HG03064 (cell line): Measurements from ENCODE around the gene RRP1B.
"Not testable (repeated sequence)": the region's sequence is repeated elsewhere in the genome, so short reads cannot be mapped to it uniquely, and the experiment has no call there.

Experiments
- ATAC-seq: cut with Tn5 transposase; IDR thresholded peaks from one replicate; pipeline ENCODE4 v1.9.1; 2021; ENCODE audit warnings: low read depth; ENCODE audit not compliant: unreplicated experiment

RRP1B gene

DNA sequence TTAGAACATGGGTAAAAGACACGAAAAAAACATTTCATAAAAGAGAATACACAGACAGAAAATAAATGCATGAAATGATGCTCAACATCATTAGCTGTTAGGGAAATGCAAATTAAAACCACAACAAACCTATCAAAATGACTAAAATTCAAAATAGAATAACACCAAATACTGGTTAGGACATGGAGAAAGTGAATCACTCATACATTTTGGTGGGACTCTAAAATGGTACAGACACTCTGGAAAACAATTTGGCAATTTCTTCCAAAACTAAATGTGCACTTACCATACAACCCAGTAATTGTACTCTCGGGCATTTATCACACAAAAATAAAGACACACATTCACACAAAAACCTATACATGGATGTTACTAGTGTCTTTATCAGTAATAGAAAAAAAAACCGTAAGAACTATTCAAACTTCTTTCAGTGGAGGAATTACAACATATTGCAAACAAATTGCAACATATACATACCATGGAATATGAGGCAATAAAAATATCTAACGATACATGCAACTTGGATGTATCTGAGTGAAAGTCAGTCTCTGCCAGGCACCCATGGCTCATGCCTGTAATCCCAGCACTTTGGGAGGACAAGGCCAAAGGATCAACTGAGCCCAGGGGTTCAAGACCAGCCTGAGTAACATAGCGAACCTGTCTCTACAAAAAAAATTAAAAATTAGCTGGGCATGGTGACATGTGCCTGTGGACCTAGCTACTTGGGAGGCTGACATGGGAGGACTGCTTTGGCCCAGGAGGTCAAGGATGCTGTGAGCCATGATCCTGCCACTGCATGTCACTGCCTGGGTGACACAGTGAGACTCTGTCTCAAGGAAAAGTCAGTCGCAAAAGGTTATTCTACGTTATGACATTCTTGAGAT, 19.6 kb upstream of the RRP1B start:
- no peak for ATAC-seq

- no peak for ATAC-seq
These were observed 19.0 kb upstream of the RRP1B start for GRCh38 chr21:43640400-43640799.

DNA sequence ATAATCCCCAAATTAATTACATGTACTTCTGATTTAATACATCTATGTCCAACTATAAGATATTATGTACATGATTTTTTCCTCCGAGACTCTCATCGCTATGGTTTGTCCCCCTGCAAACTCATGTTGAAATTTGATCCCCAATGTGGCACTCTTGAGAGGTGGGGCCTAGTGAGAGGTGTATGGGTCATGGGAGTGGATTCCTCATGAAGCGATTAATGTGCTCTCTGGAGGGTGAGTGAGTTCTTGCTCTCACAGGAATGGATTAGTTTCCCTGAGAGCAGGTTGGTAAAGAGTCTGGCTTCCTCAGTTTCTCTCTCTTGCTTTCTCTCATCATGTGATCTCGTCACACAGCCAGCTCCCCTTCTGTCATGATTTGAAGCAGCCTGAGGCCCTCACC, 16.2 kb upstream of the RRP1B start:
- no peak for ATAC-seq

DNA sequence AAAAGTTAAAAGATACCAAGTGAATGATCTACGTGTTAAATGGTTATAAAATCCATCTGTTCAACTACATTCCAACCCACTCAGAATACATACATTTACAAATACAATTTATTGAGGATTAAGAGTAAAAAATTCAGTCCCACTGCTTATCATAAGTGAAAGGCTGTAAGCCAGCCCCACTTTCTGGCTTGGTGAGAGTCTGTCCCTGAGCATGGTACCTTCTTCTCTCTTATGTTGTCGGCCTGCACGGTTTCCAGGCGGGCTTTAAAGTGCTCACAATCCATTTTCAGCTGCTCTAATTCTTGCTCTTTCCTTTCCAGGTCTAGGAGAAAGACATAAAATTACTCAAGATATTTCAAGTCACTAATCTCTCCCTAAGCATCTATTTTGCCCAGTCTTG, 15.3 kb upstream of the RRP1B start:
- no peak for ATAC-seq

GRCh38 chr21:43644609-43645008, 14.8 kb upstream of the RRP1B start:
- ATAC-seq: no peak

DNA sequence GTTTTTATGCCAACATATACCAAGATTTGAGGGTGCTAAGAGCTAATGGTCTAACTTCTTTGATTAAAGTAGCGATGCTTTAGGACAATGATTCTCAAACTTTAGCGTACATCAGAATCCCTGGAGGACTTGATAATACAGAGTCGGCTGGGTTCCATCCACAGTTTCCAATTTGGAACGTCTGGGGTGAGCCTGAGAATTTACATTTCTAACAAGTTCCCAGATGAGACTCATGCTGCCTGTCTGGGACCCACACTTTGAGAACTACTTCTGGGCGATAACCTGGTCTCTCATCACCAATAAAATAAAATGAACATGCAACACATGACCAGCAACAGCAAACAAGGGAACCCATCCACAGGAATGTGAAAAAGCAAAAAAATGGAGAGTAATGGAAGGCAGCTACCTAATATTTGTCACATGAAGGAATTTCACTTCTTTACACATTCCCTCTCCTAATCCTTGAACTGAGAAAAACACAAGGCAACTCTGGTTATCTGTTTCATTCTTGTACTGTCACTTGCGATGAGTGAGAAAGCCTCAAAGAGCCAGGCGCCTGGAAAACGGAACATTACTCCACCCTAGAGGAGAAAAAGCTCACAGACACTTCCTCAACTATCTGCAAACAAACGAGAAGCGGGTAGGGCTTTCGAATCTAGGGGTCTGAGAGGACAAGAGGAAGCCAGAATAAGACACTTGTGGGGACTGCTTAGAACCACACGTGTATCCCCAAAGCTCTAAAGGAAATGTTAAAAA, 14.0 kb upstream of the RRP1B start:
- no peak for ATAC-seq

GRCh38 chr21:43645976-43646375, 13.4 kb upstream of the RRP1B start:
- ATAC-seq: no peak

DNA sequence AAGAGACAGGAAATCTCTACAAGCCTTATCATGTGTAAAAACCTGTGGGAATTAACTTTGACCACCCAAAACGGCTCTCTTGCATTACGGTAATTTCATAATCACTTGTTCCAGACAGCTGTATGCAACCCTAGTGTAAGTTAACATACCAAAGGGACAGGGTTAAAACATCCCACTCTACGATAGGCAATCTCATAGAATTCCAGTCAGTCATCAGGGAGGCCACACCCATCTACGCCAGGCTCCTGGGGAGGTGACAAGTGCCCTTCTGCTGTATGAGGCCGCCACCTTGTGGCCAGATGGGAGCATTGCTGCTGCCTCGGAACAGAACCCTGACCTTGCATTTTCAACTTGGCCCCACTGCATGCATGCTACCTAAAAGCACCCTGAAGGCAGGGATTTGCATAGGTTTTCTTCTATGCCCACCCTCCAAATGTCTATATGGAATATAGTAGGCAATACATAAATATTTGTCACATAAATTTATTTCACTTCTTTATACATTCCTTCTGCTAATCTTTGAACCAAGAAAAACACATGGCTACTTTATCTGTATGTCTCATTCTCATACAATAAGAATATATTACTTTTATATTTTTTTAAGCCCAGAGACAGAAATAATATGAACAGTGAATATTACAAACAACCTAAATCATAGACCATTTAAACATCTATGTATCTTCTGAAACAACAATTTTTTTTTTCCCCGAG, 12.7 kb upstream of the RRP1B start:
- no peak for ATAC-seq

GRCh38 chr21:43648171-43648570, 11.2 kb upstream of the RRP1B start:
- no peak for ATAC-seq

DNA sequence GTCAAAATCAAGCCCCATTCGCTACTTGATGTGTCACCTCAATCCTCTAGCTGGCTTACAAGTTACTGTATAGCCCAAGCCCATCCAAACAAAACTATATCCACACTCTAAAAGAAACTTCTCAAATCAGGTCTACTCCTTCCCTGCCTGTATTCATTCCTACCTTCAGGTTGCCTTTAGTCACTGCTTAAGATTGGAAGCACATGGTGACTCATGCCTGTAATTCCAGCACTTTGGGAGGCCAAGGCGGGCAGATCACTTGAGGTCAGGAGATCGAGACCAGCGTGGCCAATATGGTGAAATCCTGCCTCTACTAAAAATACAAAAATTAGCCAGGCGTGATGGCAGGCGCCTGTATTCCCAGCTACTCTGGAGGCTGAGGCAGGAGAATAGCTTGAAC, 7.4 kb upstream of the RRP1B start:
- ATAC-seq: not testable (repeated sequence)

DNA sequence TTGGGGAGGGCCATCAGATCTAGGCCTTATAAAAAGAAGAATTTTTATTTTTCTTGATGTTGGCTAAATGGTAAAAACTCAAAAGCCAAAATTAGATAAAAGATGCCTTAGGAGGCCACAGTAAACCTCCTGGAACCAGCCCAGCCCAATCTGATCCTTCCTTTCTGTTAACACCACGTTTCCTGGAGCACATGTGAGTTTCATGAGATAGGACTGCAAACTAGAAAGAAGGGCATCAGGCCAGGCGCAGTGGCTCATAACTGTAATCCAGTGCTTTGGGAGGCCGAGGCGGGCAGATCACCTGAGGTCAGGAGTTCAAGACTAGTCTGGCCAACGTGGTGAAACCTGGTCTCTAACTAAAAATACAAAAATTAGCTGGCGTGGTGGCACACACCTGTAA, 6.7 kb upstream of the RRP1B start:
- ATAC-seq: no peak

GRCh38 chr21:43653626-43654025, 5.7 kb upstream of the RRP1B start:
- no peak for ATAC-seq

- ATAC-seq: no peak
These were observed 4.4 kb upstream of the RRP1B start for GRCh38 chr21:43654806-43655489.

DNA sequence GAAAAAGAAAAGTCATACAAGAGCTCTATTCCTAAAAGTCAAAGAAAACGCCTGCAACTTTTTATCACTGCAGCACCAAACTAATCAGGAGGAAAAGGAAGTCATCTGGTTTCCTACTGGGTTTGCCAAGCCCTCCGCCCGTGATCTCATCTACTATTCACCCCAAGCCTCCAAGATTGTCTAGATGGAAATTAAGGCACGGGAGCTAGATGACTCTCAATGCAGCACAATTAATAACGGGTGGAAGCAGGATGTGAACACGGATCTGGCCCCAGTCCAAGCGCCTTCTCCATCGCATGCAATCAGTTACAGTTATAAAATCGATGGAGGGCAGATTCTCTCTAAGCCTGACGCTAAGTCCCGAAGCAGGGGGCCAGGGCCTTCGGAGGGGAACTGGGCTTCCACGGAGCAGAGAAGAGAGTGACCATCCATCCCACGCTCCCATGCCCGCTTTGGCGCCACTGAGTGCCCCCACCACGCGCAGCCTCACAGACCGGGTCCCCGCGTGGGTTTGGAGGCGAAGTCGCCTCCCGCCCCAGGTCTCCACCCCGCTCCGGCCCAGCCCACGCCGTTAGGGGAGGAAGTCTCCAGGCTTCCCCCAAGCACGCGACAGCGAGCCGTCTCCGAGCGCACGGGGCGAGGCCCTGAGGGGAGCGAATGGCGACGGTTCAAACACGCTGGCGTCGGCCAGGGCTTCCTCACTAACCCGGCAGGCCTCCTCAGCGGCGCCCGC, 1.8 kb upstream of the RRP1B start:
- ATAC-seq: no peak

GRCh38 chr21:43658088-43658741, 1.1 kb upstream of the RRP1B start:
- no peak for ATAC-seq

DNA sequence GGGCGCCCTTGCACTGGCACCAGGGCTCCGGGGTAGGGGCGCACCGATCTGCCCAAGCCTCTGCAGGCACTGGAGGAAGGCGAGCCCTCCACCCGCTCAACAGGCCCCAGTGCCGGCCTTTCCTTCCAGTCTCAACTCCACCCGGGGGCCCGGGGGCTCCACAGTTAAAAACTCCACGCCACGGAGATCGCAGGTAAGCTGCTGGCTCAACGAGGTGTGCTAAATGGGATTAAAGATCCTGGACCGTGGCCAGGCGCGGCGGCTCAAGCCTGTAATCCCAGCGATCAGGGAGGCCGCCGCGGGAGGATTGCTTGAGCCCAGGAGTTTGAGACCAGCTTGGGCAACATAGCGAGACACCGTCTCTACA, 608 bp upstream of the RRP1B start:
- ATAC-seq: no peak

- no peak for ATAC-seq
These were observed 2.9 kb downstream of the RRP1B start for GRCh38 chr21:43662286-43662685.

DNA sequence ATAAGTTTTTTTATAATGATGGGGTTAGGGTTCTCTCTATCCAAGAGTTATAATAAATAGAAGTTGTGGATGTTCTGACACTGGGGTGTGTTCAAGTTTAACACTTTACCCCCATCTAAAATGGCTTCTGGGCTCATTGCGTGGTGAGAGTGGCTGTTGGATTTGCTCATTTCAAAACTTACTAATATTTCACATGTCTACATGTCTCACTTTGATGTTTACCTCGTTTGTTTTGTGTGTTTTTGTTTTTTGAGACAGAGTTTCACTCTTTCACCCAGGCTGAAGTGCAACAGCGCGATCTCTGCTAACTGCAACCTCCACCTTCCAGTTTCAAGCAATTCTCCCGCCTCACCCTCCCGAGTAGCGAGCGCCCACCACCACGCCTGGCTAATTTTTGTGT, 3.7 kb downstream of the RRP1B start:
- no peak for ATAC-seq

DNA sequence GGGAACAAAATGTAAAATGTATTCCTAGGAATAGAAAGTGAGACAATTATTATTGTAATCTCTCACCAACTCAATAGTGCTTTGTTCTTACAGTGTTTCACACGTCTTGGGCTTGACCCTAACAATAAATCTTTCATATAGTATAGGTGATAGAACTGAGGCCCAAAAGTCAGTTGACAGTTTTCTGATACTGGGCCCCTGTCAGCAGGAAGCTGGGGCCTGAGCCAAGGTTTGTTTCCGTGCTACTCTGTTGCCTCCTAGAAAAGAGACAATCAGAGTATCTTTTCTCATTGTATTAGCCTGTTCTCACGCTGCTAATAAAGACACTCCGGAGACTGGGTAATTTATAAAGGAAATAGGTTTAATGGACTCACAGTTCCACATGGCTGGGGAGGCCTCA, 5.0 kb downstream of the RRP1B start:
- no peak for ATAC-seq

DNA sequence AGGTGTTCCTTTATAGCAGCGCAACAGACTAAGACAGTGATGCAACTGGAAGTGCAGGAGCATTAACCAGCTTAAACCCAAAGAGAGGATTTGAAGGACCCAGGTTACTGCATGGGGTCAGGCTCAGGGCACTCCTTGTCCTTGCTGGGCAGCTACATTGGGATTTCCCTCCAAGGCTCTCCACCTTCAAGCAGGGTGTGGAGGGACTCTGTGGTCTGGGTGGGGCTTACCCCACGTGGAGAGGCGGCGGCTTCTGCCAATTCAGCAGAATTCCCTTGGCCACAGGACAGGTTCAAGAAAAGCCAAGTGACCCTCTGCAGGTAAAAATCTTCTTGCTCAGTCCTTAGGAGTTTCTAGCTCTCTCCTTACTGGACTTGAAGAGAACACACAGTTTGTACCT, 6.5 kb downstream of the RRP1B start:
- no peak for ATAC-seq
